ENCODE measurements around the gene KIF2C. TPM values are rescaled to one million over a fixed set of nuclear protein-coding genes. Genes with fewer than 3 reads are reported as not detected.
"Not testable (repeated sequence)": the region's sequence is repeated elsewhere in the genome, so short reads cannot be mapped to it uniquely, and the experiment has no call there.

The KIF2C gene
- 3.0 TPM for total RNA-seq

DNA sequence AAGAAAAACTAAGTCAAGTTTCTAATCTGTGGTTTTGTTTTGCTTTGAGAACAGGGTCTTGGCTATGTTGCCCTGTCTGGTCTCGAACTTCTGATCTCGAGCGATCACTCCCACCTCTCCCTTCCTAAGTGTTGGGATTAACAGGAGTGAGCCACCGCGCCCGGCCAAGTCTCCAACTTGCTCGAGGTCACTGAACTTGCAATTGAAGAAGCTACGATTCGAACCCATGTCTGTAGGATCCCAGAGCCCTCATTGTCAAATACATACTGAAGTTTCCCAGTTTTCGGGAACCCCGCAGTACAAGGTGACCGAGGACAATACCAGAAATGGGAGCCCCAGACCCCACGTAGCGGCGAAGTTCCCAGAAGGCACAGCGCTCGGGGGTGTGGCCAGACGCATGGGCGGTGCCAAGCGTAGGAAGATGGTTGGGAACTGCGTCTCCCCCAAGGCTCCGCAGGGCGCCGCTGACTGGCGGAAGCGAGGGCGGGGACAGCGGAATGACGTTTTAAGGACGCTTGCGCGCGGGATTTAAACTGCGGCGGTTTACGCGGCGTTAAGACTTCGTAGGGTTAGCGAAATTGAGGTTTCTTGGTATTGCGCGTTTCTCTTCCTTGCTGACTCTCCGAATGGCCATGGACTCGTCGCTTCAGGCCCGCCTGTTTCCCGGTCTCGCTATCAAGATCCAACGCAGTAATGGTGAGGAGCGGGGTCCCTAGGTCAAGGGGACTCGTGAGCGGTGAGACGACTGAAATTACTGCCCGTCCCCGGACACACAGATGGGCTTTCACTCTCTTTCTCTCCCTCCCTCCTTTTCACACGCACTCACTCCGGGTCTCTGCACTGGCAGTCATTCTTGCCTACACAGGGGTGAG is at the start of gene KIF2C:
KIF2C (plus strand) TSS at position 531 of the 872 bp plus-strand sequence; CDS start at position 627, 96 bp downstream.
- DNase-seq (ENCODE audit: low read depth in 2 of 3, low spot score in 2 of 3), result peak; percentile 86 to 98 (median 96)

GRCh38 chr1:44693159-44693558 is 46.5 kb upstream of the KIF2C start:
- DNase-seq (ENCODE audit: low read depth in 2 of 3, low spot score in 2 of 3), result no peak

DNA sequence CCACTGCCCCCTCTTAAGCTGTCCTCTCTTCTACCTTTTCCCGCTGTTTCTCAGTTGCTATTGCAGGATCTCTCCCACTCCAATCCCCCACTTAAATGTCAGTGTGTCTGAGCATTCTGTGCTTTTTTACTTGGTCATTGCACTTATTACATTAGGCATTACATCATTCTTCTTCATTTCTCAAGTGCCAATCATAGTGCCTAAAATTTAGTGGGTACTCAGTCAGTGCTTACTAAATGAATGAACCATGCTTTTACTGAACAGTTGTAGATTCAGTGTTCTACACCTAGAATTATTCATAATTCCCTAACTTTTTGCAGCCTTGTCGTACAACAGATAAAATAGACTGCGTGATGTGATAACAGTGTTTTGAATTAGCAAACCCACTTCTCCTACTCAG is 45.7 kb upstream of the KIF2C start:
- no peak for DNase-seq (ENCODE audit: low read depth in 2 of 3, low spot score in 2 of 3)

DNA sequence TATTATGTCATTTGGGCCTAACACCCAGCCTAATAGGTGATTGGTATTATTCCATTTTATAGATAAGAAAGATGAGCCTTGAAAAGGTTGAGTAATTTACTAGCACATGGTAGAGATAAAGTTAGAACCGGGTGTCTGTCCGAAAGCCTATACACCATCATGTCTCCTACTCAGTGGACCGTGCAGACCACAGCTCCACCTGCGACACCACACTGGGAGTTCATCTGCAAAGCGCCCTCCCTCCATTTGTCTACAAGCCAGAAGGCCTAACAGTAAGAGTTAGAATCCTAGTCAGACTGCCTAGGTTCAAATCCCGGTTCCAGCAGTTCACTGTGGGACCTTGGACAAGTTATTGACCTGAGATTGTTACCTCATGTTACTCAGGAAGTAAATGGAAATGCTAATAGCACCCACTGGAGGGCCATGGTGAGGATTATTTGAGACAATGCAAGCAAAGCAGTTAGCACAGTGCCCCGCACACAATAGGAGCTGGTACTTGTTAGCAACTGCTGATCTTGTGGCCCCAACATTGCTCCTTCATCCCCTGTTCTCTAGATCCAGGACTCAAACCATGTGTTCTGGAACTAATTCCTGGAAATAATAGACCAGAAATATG is 44.7 kb upstream of the KIF2C start:
- no peak for DNase-seq (ENCODE audit: low read depth in 2 of 3, low spot score in 2 of 3)

GRCh38 chr1:44695671-44696070 is 44.0 kb upstream of the KIF2C start:
- no peak for DNase-seq (ENCODE audit: low read depth in 2 of 3, low spot score in 2 of 3)

DNA sequence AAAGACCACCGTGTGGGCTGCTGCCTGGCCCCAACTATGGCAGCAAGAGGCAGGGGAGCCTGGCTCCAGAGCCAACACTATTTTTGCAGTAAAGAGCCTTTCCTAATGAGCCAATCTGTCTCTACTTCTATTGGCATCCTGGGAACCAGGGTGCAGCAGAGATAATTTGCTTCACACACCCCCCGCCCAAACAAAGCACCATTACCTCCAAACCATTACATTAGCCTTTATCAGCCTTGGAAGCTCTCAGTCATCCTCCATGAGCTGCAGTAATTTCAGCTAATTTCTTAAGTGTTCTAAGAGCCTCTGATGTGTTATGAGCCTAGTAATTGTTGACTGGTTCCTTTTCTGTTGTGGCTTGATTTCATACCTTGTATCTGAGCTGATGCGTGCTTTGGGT is 43.5 kb upstream of the KIF2C start:
- no peak for DNase-seq (ENCODE audit: low read depth in 2 of 3, low spot score in 2 of 3)

GRCh38 chr1:44696789-44697345 is 42.8 kb upstream of the KIF2C start:
- DNase-seq (ENCODE audit: low read depth in 2 of 3, low spot score in 2 of 3), result peak in 1 of 3 donors; percentile 50

DNA sequence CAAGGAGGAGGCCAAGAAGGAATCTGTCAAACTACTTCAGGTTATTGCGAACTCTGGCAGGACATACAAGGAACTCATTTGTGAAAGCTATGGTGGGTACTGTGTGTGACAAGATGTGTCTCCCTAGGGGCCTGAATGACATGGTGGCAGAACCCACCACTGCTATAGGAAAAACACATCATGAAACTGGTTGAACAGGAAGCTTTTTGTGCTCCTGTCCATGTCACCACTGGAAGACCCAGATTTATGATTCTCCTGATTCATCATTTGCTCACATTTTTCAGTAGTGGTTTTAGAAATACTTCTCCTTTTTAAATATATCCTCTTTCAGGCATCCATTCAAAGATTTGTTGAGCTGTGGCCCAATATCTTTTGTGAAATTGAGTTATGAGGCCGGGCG is 41.5 kb upstream of the KIF2C start:
- DNase-seq (ENCODE audit: low read depth in 2 of 3, low spot score in 2 of 3), result peak in 1 of 3 donors; percentile 62

- not testable (repeated sequence) for DNase-seq (ENCODE audit: low read depth in 2 of 3, low spot score in 2 of 3)
Observed at GRCh38 chr1:44699375-44699774, 40.3 kb upstream of the KIF2C start.

- no peak for DNase-seq (ENCODE audit: low read depth in 2 of 3, low spot score in 2 of 3)
Observed at GRCh38 chr1:44700573-44700972, 39.1 kb upstream of the KIF2C start.

DNA sequence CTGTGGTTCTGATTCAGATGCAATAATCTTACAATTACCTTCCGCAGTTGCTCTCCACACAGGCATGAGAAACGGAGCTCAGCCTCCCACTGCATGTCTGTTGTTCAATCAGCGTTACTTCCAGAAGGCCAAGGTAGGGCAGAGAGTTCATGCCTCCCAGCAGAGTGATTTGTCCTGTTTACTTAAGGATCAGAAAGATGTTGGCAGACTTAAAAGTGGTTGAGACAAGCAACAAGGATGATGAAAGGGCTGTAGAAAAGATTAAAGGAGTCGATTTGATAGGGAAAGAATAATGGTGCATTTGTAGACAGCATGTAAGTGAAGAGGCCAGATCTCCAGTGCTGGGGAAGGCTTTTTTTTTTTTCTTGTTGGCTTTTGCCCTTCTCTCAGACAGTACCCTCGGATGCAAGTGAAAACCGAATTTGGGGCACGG is 38.5 kb upstream of the KIF2C start:
- DNase-seq (ENCODE audit: low read depth in 2 of 3, low spot score in 2 of 3), result no peak

GRCh38 chr1:44705470-44705869 is 34.2 kb upstream of the KIF2C start:
- DNase-seq (ENCODE audit: low read depth in 2 of 3, low spot score in 2 of 3), result no peak

- DNase-seq (ENCODE audit: low read depth in 2 of 3, low spot score in 2 of 3), result no peak
Observed at GRCh38 chr1:44705938-44706337, 33.7 kb upstream of the KIF2C start.

DNA sequence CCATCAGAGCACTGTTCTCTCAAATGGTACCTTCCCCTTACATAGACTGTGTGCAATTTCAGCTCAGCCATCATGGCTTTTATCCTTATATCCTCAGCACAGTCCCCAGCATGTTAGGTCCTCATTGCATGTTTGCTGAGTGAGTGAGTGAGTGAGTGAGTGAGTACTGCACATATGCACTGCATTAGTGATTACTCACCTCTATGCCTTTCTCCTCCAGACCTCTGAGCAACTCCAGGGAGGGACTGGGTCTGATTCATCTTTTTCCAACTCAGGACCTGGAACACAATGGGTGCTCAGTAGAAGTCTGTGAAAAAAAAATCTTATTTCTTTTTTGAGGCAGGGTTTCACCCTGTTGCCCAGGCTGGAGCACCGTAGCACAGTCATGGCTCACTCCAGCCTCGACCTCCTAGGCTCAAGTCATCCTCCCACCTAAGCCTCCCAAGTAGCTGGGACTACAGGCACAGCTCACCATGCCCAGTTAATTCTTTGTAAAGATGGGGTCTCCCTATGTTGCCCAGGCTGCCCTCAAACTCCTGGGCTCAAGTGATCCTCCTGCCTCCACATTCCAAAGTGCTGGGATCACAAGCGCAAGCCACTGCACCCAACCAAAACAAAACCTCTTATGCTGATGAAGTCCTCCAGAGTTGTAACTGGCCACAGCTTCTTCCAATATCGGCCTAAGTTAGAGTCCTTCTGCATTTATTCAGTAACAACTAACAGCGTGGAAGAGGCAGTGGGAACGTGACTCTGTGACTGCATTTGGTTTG is 32.3 kb upstream of the KIF2C start:
- no peak for DNase-seq (ENCODE audit: low read depth in 2 of 3, low spot score in 2 of 3)

GRCh38 chr1:44707959-44708831 is 31.4 kb upstream of the KIF2C start:
- DNase-seq (ENCODE audit: low read depth in 2 of 3, low spot score in 2 of 3), result peak in 1 of 3 donors; percentile 73

DNA sequence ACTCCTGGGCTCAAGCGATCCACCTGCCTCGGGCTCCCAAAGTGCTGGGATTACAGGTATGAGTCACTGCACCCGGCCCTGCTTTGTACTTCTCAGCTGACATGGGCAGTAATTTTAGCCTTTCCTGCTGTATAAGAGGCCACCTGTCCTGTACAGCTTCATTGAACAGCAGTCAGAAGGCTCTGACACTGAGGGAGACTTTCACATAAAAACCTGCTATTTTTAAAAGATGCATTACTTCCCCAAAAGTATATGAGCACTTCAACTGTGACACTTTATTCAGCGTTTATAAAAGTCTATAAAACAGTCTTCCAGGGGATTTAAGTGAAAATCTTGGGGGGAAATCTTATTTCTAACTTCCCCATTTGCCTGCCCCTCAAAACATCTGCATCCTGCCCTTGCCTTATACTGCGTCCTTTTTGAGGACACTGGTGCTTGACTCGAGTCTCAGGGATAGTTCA is 26.3 kb upstream of the KIF2C start:
- DNase-seq (ENCODE audit: low read depth in 2 of 3, low spot score in 2 of 3), result peak in 1 of 3 donors; percentile 80

DNA sequence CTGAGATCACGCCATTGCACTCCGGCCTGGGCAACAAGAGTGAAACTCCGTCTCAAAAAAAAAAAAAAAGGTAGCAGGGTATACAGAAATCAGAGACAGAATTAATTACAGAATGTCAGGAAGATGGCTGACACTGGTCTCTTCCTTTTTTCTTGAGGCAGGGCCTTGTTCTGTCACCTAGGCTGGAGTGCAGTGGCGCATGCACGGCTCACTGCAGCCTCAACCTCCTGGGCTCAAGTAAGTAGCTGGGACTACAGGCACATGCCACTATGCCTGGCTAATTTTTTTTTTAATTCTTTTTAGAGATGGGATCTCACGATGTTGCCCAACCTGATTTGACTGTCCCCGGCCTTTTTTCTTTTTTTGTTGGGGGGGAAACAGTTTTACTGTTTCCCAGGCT is 25.1 kb upstream of the KIF2C start:
- DNase-seq (ENCODE audit: low read depth in 2 of 3, low spot score in 2 of 3), result no peak

GRCh38 chr1:44714944-44715571 is 24.6 kb upstream of the KIF2C start:
- DNase-seq (ENCODE audit: low read depth in 2 of 3, low spot score in 2 of 3), result peak in 2 of 3 donors; percentile 74 to 82

DNA sequence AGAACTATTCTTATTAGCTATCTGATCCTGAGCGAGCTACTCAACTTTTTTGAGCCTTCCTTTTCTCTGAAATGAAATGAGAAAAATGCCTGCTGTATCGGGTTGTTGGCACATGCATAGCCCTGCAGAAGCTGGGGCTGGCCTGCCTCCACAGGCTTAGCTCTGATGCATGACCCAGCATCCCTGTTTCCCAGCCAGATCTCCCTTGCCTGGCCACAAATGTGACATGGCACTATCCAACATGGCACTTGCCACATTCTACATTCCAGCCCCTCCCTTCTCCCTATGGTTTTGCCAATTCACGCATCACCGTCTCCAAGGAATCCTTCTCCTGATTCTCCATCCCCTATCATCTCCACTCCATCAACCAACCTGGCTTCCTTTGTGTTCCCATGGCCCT is 22.5 kb upstream of the KIF2C start:
- DNase-seq (ENCODE audit: low read depth in 2 of 3, low spot score in 2 of 3), result no peak
